IPS-15b (cell line): ENCODE results near the gene LCN1.
"Not testable (repeated sequence)": the region's sequence is repeated elsewhere in the genome, so short reads cannot be mapped to it uniquely, and the experiment has no call there.

Experiments
- H3K27me3 ChIP-seq: one replicate; pipeline ENCODE4 v1.6.1; 2013; ENCODE audit warnings: low read length; ENCODE audit not compliant: control insufficient read depth, insufficient read depth
- H3K36me3 ChIP-seq: one replicate; pipeline ENCODE4 v1.6.1; 2013; ENCODE audit warnings: low read length; ENCODE audit not compliant: control insufficient read depth, insufficient read depth
- H3K4me1 ChIP-seq: one replicate; pipeline ENCODE4 v1.6.1; 2013; ENCODE audit warnings: mild to moderate bottlenecking, low read length; ENCODE audit not compliant: control insufficient read depth, insufficient read depth
- H3K4me3 ChIP-seq: one replicate; pipeline ENCODE4 v1.5.1; 2013; ENCODE audit warnings: low read depth, low read length
- H3K9ac ChIP-seq: one replicate; pipeline ENCODE4 v1.6.1; 2013; ENCODE audit warnings: low read depth, mild to moderate bottlenecking, low read length
- H3K9me3 ChIP-seq: one replicate; pipeline ENCODE4 v1.6.1; 2013; ENCODE audit warnings: mild to moderate bottlenecking, low read length; ENCODE audit not compliant: control insufficient read depth, insufficient read depth

Gene LCN1

DNA sequence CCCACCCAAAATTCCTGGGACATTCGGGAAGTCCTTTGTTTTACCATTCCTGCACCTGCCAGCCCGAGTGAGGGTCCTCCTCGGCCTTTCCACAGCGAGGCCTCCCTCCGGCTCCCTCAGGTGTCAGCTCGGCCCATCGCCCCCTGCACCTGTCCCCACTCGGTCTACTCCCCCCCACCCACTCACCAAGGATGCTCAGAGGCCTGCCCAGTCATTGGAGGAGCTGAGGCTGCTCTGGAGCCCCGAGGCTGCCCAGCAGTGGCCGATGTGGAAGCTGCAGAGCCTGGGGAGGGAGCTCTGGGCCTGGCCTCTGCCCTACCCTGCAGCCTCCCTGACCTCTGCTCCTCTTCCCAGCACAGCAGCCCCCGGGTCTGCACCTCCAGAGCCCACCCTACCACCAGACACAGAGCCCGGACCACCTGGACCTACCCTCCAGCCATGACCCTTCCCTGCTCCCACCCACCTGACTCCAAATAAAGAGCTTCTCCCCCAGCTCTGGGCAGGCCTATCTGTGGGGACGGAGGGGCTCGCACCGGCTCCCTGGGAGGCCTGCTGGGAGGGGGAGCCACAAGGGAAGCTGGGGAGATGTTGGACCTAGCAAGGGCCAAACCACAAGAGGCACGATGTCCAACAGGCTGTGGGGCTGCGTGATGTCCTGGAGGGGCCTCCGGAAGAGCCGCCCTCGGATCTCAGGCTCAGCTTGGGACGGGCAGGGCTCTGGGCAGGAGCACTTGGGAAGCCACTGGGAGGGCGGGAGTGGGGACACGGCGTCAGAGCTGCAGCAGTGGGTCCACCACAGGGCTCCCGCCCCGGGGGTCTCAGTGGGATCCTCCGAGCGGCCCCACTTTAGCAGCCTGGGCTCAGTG is 28.5 kb downstream of the LCN1 start:
- H3K4me3 ChIP-seq, H3K36me3 ChIP-seq, H3K4me1 ChIP-seq, H3K27me3 ChIP-seq, H3K9me3 ChIP-seq, H3K9ac ChIP-seq: not testable (repeated sequence)

DNA sequence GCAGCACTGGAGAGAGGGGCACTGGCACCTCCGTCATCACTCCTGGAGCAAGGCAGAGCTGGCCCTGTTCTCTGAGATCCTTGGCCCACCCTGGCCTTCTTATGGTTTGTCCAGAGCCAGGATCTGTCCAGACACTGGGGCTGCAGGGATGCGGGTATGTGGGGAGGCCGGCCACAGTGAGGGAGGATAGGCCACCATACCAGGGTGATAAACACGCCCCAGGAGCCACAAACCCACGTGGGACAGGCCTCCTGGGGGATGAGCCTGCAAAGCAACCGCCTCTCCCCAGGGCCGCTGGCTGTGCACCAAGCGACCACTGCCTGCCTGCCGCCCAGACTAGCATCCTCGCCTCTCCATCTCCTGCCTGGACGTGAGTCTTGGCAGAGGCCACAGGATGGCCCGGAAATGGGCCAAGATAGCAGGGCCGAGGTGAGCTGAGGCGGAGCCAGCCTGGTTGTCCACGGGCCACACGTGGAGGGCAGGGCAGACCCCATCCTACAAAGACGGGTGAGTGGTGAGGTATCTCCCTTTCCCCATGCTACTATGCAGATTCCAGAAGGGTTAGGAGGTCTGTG is 29.2 kb downstream of the LCN1 start:
- no peaks in the 10 kb centered on the region for H3K27me3 ChIP-seq
- H3K4me1 ChIP-seq: no peaks in the 10 kb centered on the region
- no peaks in the 10 kb centered on the region for H3K9me3 ChIP-seq
- H3K4me3 ChIP-seq: no peak overlapping the region
- H3K9ac ChIP-seq: no peak overlapping the region
- H3K36me3 ChIP-seq: no peaks in the 10 kb centered on the region

DNA sequence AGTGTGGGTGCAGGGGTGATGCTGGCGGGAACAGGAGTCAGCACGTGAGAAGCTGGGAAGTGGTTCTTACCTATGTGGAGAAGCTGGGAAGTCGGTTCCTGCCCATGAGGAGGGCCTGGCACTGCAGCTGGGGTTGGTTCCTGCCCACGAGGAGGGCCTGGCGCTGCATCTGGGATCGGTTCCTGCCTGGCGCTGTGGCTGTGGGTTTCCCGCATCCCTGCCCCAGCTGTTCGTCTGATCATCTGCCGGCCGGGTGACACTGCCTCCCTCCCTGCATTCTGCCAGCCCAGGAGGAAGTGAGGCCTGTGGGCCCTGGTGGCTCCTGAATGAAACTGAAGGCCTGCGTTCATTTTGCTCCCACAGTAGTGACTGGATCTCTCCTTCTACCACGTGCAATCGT is 29.8 kb downstream of the LCN1 start:
- Histone ChIP-seq H3K9ac (no peak overlapping the region), H3K4me1 (no peaks in the 10 kb centered on the region), H3K4me3 (no peak overlapping the region), H3K36me3 (no peaks in the 10 kb centered on the region), H3K27me3 (no peaks in the 10 kb centered on the region), H3K9me3 (no peaks in the 10 kb centered on the region)

DNA sequence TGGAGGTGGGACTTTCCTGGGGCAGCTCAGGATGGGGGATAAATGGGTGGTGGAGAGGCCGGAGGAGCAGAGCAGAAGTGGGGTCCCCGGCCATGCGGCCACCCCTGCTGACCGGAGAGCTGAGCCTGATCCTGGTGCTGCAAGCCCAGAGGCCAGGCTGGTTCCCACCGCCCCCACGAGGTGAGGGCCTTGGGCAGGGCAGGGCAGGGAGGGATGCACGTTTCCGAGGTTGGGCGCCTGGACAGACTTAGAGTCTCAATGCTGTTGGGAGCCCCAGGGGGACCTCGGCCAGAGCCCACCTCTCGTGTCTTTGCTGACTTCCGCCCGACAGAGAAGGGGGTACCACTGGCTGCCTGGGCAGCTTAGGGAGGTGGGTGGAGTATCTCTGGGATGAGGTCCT is 30.2 kb downstream of the LCN1 start:
- H3K4me3 ChIP-seq: no peak overlapping the region
- no peaks in the 10 kb centered on the region for H3K27me3 ChIP-seq

DNA sequence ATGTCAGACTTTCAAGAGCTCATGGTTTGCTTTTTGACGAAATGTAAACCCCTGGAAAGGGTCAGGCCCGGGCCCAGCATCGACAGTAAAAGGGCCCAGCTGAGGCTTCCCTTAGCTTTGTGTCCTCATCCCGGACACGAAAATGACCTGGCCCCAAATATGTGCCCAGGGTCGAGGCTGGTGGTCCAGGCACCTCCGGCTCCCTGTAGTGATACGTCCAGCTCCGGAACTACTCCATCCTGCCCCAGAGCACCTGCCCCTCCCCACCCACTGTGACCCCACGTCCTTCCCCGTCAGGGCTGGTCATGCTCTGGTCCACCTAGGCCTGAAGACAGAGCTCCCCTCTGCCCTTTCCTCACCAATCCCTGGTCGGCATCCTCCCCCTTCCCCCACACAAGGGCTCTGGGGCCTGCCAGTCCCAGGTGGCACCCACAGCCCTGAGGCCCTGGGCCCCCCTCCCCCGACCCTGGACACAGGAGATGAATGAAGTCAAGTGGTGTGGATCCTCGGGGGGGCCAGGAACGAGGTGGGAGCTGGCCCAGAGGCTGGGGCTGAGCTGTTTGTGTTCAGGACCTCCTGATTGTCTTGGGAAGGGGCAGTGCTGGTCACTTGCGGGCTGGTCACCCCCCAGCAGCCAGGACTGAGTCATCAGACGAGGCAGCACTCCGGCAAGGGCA is 30.9 kb downstream of the LCN1 start:
- Histone ChIP-seq H3K36me3 (no peaks in the 10 kb centered on the region), H3K27me3 (no peaks in the 10 kb centered on the region)

More for the DNA sequence above, 30.2 kb downstream of the LCN1 start:
- H3K36me3 ChIP-seq: no peaks in the 10 kb centered on the region
- H3K4me1 ChIP-seq: no peaks in the 10 kb centered on the region
- no peak overlapping the region for H3K9ac ChIP-seq
- no peaks in the 10 kb centered on the region for H3K9me3 ChIP-seq

DNA sequence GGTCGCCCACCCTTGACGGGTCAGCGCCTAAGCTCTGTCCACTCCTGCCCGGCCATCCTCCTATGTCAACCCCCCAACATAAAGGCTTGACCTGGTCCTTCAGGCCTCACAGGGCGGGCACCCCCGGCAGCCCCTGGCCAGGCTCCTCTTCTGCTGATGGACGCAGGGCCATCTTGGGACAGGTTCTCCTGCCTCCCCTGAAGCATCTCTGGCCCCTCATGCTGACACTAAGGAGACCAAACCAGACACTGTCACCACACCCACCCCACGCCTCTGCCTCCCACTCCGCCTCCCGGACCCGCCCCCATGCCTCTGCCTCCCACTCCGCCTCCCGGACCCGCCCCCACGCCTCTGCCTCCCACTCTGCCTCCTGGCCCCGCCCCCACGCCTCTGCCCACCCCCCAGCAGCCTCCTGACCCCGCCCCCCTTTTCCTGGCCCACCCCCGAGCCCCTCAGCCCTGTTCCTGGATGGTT is 31.5 kb downstream of the LCN1 start:
- no peaks in the 10 kb centered on the region for H3K9me3 ChIP-seq
- no peaks in the 10 kb centered on the region for H3K27me3 ChIP-seq
- H3K4me3 ChIP-seq: no peak overlapping the region
- H3K36me3 ChIP-seq: no peaks in the 10 kb centered on the region
- no peaks in the 10 kb centered on the region for H3K4me1 ChIP-seq
- H3K9ac ChIP-seq: no peak overlapping the region

More for the DNA sequence above, 30.9 kb downstream of the LCN1 start:
- Histone ChIP-seq H3K9ac (no peak overlapping the region), H3K9me3 (no peaks in the 10 kb centered on the region), H3K4me3 (no peak overlapping the region), H3K4me1 (no peaks in the 10 kb centered on the region)

DNA sequence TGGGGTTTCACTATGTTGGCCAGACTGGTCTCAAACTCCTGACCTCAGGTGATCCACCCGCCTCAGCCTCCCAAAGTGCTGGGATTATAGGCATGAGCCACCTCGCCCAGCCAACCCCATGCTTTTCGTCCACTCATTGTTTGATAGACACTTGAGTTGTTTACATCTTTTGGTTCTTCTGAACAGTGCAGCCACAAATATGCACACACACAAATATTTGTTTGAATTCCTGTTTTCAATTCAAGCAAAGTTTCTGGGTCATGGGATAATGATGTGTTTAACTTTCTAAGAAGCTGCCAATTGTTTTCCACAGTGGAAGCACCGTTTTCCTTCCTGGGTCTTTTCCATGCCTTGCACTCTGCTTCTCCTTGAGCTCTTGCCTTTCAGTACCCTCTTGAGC is 33.5 kb downstream of the LCN1 start:
- H3K36me3 ChIP-seq: no peaks in the 10 kb centered on the region
- H3K4me1 ChIP-seq: no peaks in the 10 kb centered on the region
- no peaks in the 10 kb centered on the region for H3K27me3 ChIP-seq
- no peak overlapping the region for H3K9ac ChIP-seq
- no peaks in the 10 kb centered on the region for H3K9me3 ChIP-seq
- no peak overlapping the region for H3K4me3 ChIP-seq

DNA sequence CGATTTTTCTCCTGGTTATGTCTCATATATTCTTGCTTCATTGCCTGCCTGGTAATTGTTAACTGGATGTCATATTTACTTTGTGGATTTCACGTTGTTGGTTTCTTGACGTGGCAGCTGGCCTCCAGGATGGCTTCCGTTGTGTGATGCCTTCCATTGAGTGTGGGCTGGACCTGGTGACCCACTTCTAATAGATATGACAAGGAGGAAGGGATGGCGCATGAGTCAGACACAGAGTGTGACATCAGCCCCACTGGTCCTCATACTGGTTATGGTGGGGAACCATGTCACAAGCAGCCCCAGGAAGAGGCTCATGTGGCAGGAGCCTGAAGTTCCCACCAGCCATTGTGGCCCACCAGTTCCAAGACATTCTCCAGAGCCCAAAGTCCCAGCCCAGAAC is 34.0 kb downstream of the LCN1 start:
- no peaks in the 10 kb centered on the region for H3K27me3 ChIP-seq
- no peaks in the 10 kb centered on the region for H3K4me1 ChIP-seq
- H3K36me3 ChIP-seq: no peaks in the 10 kb centered on the region
- no peak overlapping the region for H3K9ac ChIP-seq
- no peaks in the 10 kb centered on the region for H3K9me3 ChIP-seq
- no peak overlapping the region for H3K4me3 ChIP-seq

DNA sequence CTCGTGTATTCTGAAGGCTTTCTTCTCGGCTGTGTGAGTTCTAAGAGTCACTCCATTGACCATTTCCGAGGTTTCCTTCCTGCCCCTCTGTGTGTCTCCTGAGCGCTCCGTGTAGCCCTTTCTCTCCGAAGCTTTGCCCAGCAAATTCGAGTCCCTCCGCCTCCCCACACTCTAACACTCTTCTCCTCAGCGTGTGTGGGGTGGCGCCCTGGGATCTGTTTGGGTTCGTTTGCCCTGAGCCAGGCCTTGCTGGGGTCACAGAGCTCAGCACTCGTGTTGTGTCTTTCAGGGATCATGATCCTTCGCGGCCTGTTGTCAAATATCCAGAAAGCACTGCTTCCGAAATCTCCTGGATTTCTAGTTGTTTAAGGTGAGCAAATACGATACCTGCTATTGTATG is 34.7 kb downstream of the LCN1 start:
- no peak overlapping the region for H3K4me3 ChIP-seq
- H3K9me3 ChIP-seq: no peaks in the 10 kb centered on the region
- no peaks in the 10 kb centered on the region for H3K27me3 ChIP-seq
- no peaks in the 10 kb centered on the region for H3K36me3 ChIP-seq
- no peak overlapping the region for H3K9ac ChIP-seq
- no peaks in the 10 kb centered on the region for H3K4me1 ChIP-seq

DNA sequence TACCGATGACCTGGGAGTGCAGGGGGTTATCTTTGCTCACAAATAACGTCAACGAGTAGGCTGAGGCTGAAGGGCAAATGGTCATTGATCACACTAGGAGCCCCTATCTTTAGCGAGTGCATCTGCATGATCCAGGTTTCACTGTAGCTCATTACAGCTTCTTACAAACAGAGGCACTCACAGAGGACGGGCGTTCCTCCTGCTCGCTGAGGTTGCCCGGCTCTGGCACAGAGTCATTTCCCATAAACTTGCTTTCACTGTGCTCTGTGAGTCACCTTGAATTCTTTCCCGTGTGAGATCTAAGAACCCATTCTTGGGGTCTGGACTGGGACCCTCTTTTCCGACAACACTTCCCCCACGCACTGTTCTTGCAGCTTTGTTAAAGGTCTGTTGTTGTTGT is 38.4 kb downstream of the LCN1 start:
- Histone ChIP-seq H3K9me3 (no peaks in the 10 kb centered on the region), H3K9ac (no peak overlapping the region), H3K4me3 (no peak overlapping the region), H3K27me3 (no peaks in the 10 kb centered on the region), H3K36me3 (no peaks in the 10 kb centered on the region), H3K4me1 (no peaks in the 10 kb centered on the region)

DNA sequence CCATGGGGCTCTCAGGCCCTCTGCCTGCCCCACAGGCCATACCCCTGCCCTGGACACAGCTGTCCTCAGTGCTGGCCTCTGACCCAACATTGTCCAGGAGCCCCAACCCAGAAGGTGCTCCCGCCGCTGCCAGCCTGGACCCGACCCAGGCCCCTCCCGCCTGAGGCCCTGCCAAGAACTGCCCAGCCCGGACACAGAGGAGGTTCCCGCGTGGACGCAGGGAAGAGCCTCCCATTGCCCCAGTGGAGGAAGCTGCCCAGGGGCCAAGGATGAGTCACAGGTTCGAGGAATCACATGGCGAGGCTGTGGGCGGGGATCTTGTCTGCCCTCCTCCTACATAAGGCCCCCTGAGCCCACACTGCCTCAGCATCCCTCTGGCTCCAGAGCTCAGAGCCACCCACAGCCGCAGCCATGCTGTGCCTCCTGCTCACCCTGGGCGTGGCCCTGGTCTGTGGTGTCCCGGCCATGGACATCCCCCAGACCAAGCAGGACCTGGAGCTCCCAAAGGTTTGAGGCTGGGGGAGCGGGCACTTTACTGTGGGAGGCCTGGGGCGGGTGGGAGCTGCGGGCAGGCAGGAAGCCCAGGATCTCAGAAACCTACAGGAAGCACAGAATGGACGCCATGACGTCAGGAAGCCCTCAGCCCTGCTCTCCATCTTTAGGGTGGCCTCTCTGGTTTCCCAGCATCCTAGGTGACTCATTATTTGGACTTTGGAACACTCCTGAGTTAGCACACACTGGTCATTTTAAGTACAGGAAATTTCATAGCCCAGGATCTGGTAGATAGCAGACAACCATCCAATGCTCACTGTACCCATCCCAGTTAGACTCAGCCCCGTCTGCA is 40.4 kb downstream of the LCN1 start, which contains the start of gene PAEP:
PAEP (plus strand) TSS at position 366 of the 844 bp plus-strand sequence.
- no peaks in the 10 kb centered on the region for H3K9me3 ChIP-seq
- no peaks in the 10 kb centered on the region for H3K27me3 ChIP-seq
- H3K4me1 ChIP-seq: no peaks in the 10 kb centered on the region
- no peak within 1 kb of the TSS for H3K9ac ChIP-seq
- H3K4me3 ChIP-seq: no peak within 1 kb of the TSS
- H3K36me3 ChIP-seq: peaks cover 3% of the 10 kb centered on the region
